NCI-H524 treated with DMSO at 0.1 percent for 48 hours (cell line): ENCODE measurements around the gene SLC49A3.
"Not testable (repeated sequence)": the region's sequence is repeated elsewhere in the genome, so short reads cannot be mapped to it uniquely, and the experiment has no call there.

Experiments used
- DNase-seq: peaks from one replicate; lab custom pipeline; 2025; lab: John Stamatoyannopoulos, UW

The SLC49A3 gene

DNA sequence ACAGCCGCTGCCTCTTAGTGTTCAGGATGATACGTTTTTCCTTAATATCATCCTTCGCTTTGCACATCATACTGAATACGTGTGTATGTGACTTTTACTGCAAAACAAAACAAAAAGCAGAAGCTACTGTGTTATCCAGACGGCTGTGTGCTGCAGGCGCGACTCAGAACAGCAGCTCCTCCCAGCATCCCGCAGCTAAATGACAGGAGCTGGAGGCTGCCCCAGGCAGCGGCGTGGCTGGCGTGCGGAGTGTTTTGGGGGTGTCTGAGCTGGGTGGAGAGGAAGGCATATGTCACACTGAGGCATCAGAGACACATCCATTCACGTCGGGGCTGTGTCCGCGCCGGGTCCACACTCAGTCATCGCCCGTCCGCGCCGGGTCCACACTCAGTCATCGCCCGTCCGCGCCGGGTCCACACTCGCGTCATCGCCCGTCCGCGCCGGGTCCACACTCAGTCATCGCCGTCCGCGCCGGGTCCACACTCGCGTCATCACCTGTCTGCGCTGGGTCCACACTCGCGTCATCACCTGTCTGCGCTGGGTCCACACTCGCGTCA, 33.3 kb upstream of the SLC49A3 start:
- no peak for DNase-seq

DNA sequence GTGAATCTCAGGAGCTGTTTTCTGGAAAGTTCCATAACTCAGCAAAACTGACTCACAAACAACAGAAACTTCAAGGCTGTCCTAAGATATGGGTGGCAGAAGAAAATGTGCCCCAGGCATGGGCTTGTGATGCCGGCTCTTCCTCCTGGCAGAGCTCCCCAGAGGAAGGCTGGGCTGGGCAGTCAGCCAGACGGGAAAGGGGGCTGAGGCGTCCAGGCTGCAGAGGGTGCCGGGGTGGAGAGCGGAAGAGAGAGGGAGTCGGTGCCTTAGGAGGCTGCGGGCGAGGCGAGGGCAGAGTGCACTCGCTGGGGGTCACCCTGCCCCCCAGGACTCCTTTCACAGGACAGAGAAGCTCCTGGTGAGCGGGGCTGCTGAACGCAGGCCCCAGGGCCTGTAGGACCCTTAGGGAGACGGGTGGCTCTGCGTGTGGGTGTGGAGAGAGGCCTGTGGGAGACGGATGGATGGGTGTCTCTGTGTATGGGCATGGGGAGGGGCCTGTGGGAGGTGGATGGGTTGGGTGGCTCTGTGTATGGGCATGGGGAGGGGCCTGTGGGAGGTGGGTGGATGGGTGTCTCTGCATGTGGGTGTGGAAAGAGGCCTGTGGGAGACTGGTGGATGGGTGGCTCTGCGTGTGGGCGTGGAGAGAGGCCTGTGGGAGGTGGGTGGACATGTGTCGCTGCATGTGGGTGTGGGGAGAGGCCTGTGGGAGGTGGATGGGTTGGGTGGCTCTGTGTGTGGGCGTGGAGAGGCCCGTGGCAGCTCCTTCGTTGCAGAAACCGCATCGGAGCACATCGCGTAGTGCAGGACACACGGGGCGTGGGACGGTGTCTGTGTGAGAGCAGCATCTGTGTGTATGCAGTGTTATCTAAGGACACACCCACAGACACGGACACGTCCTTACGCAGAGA, 32.6 kb upstream of the SLC49A3 start:
- DNase-seq, result no peak

DNA sequence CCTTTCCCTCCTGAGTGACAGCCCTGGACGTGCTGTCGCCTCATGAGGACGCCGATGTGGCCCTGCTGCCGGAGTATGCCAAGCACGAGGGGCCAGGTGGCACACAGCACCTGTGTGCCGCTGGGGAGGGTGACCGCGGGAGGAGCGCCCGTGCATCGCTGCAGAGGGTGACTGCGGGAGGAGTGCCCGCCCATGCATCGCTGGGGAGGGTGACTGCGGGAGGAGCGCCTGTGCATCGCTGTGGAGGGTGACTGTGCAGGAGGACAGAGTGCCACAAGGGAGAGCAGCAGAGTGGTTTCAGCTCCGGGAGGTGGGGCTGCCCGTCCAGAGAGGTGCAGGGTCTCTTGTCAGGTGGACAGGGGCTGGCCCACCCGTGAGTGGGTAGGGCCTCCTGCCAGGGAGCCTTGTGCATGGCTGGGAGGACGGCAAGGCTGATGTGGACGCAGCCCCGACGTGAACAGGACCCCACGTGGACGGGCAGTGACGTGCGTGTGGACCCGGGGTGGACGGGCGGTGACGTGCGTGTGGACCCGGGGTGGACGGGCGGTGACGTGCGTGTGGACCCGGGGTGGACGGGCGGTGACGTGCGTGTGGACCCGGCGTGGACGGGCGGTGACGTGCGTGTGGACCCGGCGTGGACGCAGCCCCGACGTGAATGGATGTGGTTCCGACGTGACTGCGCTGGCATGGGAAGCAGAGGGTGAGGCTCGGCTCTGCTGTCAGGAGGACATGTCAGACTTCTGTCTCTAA, 31.3 kb upstream of the SLC49A3 start:
- no peak for DNase-seq

DNA sequence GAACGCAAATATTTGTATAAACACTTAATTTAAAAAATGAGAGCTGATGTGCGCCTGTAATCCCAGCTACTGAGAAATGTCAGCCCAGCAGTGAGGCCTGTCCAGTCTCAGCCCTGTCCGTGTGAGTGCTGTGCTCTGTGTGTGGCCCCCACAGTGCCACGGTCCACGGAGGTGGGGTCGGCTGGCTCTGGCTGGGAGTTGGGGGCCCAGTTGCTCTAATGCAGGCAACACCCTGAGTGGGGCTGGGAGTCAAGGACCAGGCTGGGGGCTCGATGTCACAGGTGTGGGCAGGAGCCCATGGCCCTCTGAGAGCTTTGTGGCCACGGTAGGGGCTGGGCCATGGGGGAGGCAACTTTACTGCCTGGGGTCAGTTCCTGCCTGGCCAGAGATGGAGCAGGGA, 29.5 kb upstream of the SLC49A3 start:
- no peak for DNase-seq

DNA sequence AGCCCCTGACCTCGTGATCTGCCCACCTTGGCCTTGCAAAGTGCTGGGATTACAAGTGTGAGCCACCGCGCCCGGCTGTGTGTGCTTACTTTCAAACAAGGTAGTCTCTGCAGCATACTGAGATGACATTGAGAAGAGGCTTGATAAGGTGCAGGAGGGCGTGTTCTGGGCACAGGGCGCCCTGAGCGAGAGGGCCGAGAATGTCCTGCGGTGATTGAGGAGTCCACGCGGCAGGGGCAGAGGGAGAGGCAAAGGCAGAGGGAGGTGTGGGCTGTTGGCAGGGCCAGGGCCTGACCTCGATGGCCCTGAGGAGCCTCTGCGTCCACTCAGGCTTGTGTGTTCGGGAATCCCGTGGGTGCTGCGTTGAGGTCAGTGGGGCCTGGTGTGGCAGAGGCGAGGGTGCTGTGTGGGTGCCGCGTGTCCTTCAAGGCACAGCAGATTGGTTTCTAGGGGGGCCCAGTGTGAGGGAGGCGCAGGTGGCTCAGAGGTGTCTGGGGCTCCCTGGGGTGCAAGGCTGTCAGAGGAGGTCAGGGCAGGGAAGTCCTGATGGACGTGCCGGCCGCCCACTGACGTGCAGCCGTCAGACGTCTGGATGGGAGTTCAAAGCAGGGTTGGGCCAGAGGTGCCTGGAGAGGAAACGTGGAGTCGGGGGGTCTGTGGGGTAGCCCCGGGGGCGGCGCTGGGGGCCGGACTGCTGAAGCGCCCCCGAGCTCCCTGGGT, 28.8 kb upstream of the SLC49A3 start:
- DNase-seq, result no peak

DNA sequence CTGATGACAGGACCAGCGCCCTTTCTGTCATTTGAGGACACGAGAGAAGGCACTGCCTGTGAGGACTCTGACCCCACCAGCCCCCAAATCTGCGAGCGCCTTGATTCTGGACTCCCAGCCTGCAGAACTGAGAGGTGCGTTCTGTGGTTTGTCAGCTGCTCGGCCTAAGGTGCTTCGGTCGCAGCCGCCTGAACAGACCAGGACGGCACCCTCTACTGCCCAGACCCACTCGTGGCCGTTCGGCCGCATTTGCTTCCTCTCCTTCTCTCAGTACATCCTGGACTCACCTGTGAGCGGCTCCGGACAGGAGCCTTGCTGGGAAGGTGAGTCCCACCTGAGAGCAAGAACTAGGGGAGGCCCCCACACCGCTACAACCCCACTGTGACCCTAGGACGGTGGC, 25.1 kb upstream of the SLC49A3 start:
- DNase-seq, result no peak

DNA sequence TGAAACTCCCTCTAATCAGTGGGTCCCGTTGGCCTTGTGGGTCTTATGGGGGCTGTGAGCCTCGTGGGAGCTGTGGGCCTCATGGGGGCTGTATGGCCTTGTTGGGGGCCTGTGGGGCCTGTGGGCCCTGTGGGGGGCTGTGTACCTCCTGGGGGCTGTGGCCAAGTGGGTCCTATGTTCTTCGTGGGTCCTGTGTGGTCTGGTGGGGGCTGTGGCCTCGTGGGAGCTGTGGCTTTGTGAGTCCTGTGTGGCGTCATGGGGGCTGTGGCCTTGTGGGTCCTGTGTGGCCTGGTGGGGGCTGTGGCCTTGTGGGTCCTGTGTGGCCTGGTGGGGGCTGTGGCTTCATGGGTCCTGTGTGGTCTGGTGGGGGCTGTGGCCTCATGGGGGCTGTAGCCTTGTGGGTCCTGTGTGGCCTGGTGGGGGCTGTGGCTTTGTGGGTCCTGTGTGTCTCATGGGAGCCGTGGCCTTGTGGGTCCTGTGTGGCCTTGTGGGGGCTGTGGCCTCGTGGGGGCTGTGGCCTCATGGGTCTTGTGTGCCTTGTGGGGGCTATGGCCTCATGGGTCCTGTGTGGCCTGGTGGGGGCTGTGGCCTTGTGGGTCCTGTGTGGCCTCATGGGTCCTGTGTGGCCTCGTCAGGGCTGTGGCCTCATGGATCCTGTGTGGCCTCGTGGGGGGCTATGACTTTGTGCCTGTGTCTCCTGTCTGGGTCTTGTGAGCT, 24.1 kb upstream of the SLC49A3 start:
- DNase-seq, result no peak

DNA sequence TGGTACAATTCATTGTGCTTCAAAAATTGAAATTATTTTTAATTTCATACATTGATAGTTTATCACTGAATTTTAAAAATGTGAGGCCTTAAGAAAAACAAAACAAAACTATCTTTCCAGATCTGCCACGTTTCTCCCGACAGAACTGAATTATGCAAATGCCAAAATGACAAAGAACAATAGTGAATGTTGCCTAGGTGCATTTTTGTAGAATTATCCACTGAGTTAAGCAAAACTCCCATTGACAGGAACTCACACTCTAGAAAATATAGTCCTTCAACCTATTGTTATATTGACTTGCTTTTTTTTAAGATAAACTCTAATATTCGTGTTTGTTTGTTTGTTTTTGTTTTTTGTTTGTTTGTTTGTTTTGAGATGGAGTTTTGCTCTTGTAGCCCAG, 23.1 kb upstream of the SLC49A3 start:
- DNase-seq, result no peak

DNA sequence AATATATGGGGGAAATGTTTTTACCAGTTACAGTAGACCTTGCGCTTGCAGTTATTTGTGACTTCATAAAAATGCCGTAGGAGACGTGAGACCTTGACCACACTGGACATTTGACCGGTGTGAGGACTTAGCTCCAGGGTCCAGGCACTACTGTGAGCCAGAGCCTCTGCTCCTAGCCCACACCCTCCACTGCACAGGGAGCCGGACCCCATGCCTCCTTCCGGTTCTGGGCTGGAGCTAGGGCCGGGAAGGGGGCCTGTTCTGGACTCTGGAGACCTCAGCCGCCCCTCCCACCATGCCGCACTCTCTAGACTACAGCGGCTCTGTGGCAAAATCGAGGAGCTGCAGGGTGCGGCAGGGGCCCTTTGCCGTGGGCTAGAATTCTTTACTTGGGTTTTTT, 22.0 kb upstream of the SLC49A3 start:
- DNase-seq, result no peak

DNA sequence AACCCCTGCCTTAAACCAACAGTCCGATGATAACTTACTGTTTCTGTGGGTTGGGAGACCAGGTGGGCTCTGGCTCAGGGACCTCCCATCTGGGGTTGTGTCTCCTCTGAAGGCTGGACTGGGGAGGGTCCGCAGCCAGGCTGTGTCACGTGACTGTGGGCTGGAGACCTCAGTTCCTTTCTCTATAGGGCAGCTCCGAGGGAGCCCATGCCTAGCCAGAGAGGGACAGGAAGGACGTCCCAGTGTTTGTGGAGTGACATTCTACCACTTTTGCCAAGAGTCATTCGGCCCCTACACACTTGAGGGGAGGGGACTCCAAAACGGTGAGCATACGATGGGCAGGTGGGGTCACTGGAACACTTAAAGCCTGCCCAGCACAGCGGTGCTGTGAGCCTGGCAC, 21.2 kb upstream of the SLC49A3 start:
- DNase-seq, result no peak

DNA sequence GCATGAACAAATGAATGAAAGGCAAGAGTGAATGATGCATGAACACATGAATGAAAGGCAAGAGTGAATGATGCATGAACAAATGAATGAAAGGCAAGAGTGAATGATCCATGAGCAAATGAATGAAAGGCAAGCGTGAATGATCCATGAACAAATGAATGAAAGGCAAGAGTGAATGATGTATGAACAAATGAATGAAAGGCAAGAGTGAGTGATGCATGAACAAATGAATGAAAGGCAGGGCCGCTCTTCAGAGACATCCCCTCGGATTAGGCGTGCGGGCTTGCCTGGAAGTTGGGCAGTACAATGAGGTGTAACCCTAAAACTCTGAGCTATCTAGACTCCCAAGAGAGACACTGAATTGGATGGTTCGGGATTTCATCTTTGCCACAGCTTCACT, 20.4 kb upstream of the SLC49A3 start:
- no peak for DNase-seq

DNA sequence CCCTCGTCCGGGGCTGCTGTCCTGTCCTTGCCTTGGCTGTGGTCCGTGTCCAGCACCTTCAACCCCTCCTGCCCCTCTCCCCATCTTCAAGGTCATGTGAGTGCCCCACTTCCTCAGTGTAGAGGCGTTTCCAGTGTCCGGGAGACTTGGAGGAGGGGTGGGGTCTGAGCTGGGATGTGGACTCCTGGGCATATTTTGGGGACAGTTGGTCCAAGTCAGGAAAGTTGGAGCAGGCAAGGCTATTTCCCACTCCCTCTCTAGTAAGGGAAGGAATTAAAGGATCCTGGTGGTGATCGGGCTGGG, 19.6 kb upstream of the SLC49A3 start:
- DNase-seq, result no peak

DNA sequence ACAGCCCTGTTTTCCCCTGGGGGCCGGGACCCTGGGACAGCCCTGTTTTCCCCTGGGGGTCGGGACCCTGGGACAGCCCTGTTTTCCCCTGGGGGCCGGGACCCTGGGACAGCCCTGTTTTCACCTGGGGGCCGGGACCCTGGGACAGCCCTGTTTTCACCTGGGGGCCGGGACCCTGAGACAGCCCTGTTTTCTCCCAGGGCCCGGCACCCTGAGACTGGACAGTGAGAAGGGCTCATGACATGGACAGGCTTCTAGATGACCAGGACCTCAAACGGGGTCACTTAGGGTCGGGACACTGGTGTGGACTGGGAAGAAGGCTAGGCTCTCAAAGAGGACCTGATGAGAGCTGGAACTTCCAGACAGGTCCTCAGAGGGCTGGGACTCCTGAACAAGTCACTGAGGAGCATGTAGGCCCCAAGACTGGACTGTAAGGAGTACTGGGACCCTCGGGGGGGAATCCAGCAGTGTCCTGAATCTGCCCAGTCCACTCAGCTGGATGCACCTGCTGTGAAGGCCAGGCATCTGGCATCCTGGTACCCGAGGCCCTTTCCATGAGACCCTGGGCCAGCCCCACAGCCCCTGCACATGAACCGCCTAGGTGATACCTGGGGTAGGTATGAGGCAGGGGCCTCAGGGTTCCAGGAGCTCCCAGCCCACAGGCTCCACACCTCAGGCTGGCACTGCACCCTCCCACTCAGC, 19.1 kb upstream of the SLC49A3 start:
- DNase-seq, result no peak

DNA sequence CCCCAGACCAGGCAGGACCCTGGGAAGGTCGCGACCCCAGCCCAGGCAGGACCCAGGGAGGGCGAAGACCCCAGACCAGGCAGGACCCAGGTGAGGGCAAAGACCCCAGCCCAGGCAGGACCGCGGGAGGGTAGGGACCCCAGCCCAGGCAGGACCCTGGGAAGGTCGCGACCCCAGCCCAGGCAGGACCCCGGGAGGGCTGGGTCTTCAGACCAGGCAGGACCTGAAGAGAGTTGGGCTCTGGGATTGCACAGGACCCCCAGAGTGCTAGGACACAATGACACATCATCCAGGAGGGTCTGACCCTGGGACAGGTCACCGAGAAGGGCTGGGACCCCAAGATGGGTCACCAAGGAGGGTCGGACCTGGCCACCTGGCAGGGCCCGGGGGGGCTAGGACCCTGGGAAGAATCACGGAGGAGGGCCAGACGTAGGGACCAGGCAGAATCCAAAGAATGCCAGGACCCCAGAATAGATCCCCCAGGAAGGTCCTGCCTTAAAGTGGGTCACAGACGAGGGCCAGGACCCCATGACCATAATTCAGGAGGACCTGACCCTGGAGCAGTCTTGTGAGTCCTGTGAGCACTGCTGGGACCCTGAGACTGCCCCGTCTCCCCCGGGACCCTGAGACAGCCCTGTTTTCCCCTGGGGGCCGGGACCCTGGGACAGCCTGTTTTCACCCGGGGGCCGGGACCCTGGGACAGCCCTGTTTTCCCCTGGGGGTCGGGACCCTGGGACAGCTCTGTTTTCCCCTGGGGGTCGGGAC, 18.1 kb upstream of the SLC49A3 start:
- no peak for DNase-seq

DNA sequence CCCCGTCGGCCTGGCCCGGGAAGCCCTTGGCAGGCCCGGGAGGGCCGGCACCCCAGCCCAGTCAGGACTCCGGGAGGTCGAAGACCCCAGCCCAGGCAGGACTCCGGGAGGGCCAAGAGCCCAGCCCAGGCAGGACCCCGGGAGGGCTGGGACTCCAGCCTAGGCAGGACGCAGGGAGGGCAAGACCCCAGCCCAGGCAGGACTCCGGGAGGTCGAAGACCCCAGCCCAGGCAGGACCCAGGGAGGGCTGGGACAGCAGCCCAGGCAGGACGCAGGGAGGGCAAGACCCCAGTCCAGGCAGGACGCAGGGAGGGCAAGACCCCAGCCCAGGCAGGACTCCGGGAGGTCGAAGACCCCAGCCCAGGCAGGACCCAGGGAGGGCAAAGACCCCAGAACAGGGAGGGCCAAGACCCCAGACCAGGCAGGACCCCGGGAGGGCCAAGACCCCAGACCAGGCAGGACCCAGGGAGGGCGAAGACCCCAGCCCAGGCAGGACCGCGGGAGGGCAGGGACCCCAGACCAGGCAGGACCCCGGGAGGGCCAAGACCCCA, 17.2 kb upstream of the SLC49A3 start:
- not testable (repeated sequence) for DNase-seq

DNA sequence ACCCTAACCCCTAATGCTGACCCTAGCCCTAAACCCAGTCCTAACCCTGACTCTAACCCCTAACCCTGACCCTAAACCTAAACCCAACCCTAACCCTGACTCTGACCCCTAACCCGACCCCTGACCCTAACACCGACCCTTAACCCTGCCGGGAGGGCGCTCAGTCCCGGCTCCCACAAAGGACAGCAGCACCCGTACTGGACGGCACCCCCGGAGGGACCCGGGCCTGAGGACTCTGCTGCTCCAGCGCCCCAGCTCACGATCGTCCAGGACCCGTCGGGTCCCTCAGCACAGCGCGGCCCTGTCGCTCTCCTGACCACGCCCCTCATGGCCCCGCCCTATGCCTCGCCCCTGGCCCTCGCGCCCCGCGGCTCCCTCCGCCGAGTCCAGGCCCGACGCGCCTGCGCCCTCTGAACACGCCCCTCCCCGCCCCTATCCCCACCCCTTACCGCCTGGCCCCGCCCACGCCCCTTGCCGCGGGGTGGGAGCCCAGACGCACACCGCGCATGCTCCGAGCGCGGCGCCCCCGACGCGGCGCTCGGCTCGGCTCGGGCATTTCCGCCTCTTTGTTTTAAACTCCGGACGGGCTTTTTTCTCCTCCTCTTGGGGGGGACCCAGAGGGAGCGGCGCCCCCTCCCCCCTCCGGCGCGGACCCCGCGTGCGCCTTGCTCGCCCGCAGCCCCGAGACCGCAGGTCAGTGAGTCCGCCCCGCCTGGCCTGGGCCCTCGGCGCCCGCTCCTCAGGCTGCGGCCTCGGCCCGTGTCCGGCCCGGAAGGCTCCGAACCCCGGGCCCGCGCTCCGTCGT, 16.5 kb upstream of the SLC49A3 start, which contains the start of gene PCGF3:
Gene PCGF3, plus strand, starts transcription at position 555 of the 805 bp plus-strand sequence. CDS start 27,849 bp downstream, outside the sequence.
- peak; percentile 44 for DNase-seq

DNA sequence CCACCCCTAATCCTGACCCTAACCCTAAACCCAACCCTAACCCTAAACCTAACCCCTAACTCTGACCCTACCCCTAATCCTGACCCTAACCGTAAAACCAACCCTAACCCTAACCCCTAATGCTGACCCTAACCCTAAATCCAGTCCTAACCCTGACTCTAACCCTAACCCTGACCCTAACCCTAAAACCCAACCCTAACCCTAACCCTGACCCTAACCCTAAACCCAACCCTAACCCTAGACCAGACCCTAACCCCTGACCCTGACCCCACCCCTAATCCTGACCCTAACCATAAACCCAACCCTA, 16.0 kb upstream of the SLC49A3 start:
- DNase-seq, result no peak

DNA sequence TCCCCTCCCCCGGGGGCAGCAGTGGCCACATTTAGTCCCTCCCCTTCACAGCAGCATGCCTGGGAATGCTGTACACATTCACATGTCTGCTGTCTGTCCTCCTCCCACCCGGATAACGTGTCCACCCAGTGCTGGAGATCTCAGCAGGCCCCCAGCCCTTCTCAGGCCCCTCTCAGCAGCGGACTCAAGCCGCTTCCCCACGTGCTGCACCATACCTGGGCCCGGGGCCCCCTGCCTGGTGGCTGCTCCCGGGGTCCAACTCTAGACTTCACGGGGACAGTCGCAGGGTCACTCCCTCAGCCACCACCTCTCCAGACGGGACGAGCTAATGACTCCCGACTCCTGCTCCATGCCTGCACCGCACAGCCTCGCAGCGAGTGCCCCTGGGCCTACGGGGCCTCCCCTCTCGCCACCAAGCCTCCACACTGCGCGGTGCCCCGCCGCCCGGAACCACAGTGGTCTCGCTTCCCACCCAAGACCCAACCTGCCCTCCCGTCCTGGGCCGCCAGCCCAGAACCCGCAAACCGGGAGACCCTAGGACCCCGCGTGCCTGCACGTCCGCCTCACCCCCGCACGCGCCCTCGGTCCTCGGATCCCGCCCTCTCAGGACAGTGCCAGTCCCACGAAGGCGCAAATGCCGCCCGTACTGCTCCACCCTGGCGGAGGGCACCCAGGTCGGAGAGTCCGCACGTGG, 15.4 kb upstream of the SLC49A3 start:
- no peak for DNase-seq
